Activated naive CD8-positive, alpha-beta T cell treated with anti-CD3 and anti-CD28 coated beads, Interleukin-2, amount 50 U/mL, for 24 hours (primary cell): ENCODE results near the gene CXCL5.

Experiments used
- ATAC-seq: fragments of 150-1000 bp; cut with Tn5 transposase; one replicate; pipeline ENCODE4 v1.10.0; 2021
- DNase-seq: peaks from one replicate; pipeline ENCODE4 v3.0.0; 2021
- H3K27ac Mint-ChIP-seq: one replicate; pipeline ENCODE4 v1.8.0; 2021; ENCODE audit warnings: mild to moderate bottlenecking, mixed read lengths
- H3K27me3 Mint-ChIP-seq: one replicate; pipeline ENCODE4 v1.8.0; 2021; ENCODE audit warnings: mixed read lengths
- H3K36me3 Mint-ChIP-seq: one replicate; pipeline ENCODE4 v1.8.0; 2021; ENCODE audit warnings: low read depth, mixed read lengths
- H3K4me1 Mint-ChIP-seq: one replicate; pipeline ENCODE4 v1.8.0; 2021; ENCODE audit warnings: mixed read lengths
- H3K4me3 Mint-ChIP-seq: one replicate; pipeline ENCODE4 v1.8.0; 2021; ENCODE audit warnings: mild to moderate bottlenecking, moderate library complexity, mixed read lengths
- H3K9me3 Mint-ChIP-seq: one replicate; pipeline ENCODE4 v1.8.0; 2021; ENCODE audit warnings: mixed read lengths

The CXCL5 gene

GRCh38 chr4:74030285-74030684, 31.8 kb upstream of the CXCL5 start:
- peaks cover 8% of the 10 kb centered on the region for H3K9me3 Mint-ChIP-seq
- no peaks in the 10 kb centered on the region for H3K27me3 Mint-ChIP-seq
- no peaks in the 10 kb centered on the region for H3K4me1 Mint-ChIP-seq
- no peak for DNase-seq
- no peaks in the 10 kb centered on the region for H3K36me3 Mint-ChIP-seq
- no peak for ATAC-seq
- H3K4me3 Mint-ChIP-seq = no peak overlapping the region
- no peak overlapping the region for H3K27ac Mint-ChIP-seq

GRCh38 chr4:74028504-74028903, 30.0 kb upstream of the CXCL5 start:
- H3K36me3 Mint-ChIP-seq = no peaks in the 10 kb centered on the region
- no peak overlapping the region for H3K4me3 Mint-ChIP-seq
- H3K27ac Mint-ChIP-seq = no peak overlapping the region
- DNase-seq = no peak
- peaks cover 8% of the 10 kb centered on the region for H3K9me3 Mint-ChIP-seq
- no peak for ATAC-seq
- H3K4me1 Mint-ChIP-seq = no peaks in the 10 kb centered on the region
- H3K27me3 Mint-ChIP-seq = no peaks in the 10 kb centered on the region

GRCh38 chr4:74023709-74024108, 25.2 kb upstream of the CXCL5 start:
- ATAC-seq (no peak), DNase-seq (no peak)
- peaks cover 2% of the 10 kb centered on the region for H3K4me1 Mint-ChIP-seq
- H3K36me3 Mint-ChIP-seq = no peaks in the 10 kb centered on the region
- H3K27me3 Mint-ChIP-seq = no peaks in the 10 kb centered on the region
- H3K27ac Mint-ChIP-seq = no peak overlapping the region
- peaks cover 8% of the 10 kb centered on the region for H3K9me3 Mint-ChIP-seq
- H3K4me3 Mint-ChIP-seq = no peak overlapping the region

GRCh38 chr4:74021601-74022000, 23.1 kb upstream of the CXCL5 start:
- Mint-ChIP-seq H3K27me3 (peaks cover 2% of the 10 kb centered on the region), H3K27ac (no peak overlapping the region), H3K4me3 (no peak overlapping the region), H3K9me3 (peaks cover 5% of the 10 kb centered on the region), H3K36me3 (no peaks in the 10 kb centered on the region), H3K4me1 (peaks cover 6% of the 10 kb centered on the region)
- ATAC-seq (no peak), DNase-seq (no peak)

GRCh38 chr4:74018771-74019170, 20.3 kb upstream of the CXCL5 start:
- H3K27ac Mint-ChIP-seq = peak overlapping the region; percentile 12
- DNase-seq = no peak
- H3K36me3 Mint-ChIP-seq = no peaks in the 10 kb centered on the region
- H3K4me3 Mint-ChIP-seq = no peak overlapping the region
- ATAC-seq = no peak
- peaks cover 20% of the 10 kb centered on the region for H3K4me1 Mint-ChIP-seq
- H3K27me3 Mint-ChIP-seq = peaks cover 2% of the 10 kb centered on the region
- no peaks in the 10 kb centered on the region for H3K9me3 Mint-ChIP-seq

- H3K36me3 Mint-ChIP-seq = no peaks in the 10 kb centered on the region
- peaks cover 20% of the 10 kb centered on the region for H3K4me1 Mint-ChIP-seq
- no peak overlapping the region for H3K27ac Mint-ChIP-seq
- H3K9me3 Mint-ChIP-seq = no peaks in the 10 kb centered on the region
- no peak overlapping the region for H3K4me3 Mint-ChIP-seq
- H3K27me3 Mint-ChIP-seq = peaks cover 2% of the 10 kb centered on the region
- ATAC-seq = no peak
- DNase-seq = no peak
Measured at GRCh38 chr4:74018116-74018515, 19.6 kb upstream of the CXCL5 start.

- Mint-ChIP-seq H3K27ac (peak overlapping the region; percentile 9), H3K27me3 (peaks cover 2% of the 10 kb centered on the region), H3K4me3 (no peak overlapping the region), H3K36me3 (no peaks in the 10 kb centered on the region), H3K4me1 (peaks cover 20% of the 10 kb centered on the region), H3K9me3 (no peaks in the 10 kb centered on the region)
- ATAC-seq (peak; percentile 69), DNase-seq (no peak)
Measured at GRCh38 chr4:74016068-74016467, 17.6 kb upstream of the CXCL5 start.

- DNase-seq = no peak
- no peaks in the 10 kb centered on the region for H3K9me3 Mint-ChIP-seq
- peaks cover 20% of the 10 kb centered on the region for H3K4me1 Mint-ChIP-seq
- peaks cover 2% of the 10 kb centered on the region for H3K27me3 Mint-ChIP-seq
- no peak for ATAC-seq
- no peak overlapping the region for H3K4me3 Mint-ChIP-seq
- no peaks in the 10 kb centered on the region for H3K36me3 Mint-ChIP-seq
- H3K27ac Mint-ChIP-seq = no peak overlapping the region
Measured at GRCh38 chr4:74015126-74015780, 16.8 kb upstream of the CXCL5 start.

GRCh38 chr4:74014332-74014731, 15.9 kb upstream of the CXCL5 start:
- Mint-ChIP-seq H3K27me3 (peaks cover 2% of the 10 kb centered on the region), H3K4me3 (no peak overlapping the region), H3K4me1 (peaks cover 20% of the 10 kb centered on the region), H3K27ac (no peak overlapping the region), H3K9me3 (no peaks in the 10 kb centered on the region), H3K36me3 (no peaks in the 10 kb centered on the region)
- DNase-seq (no peak), ATAC-seq (no peak)

GRCh38 chr4:74013264-74013663, 14.8 kb upstream of the CXCL5 start:
- no peaks in the 10 kb centered on the region for H3K9me3 Mint-ChIP-seq
- peaks cover 2% of the 10 kb centered on the region for H3K27me3 Mint-ChIP-seq
- no peaks in the 10 kb centered on the region for H3K36me3 Mint-ChIP-seq
- H3K27ac Mint-ChIP-seq = no peak overlapping the region
- DNase-seq (no peak), ATAC-seq (no peak)
- H3K4me3 Mint-ChIP-seq = no peak overlapping the region
- H3K4me1 Mint-ChIP-seq = peaks cover 16% of the 10 kb centered on the region

GRCh38 chr4:74012130-74012529, 13.7 kb upstream of the CXCL5 start:
- ATAC-seq (no peak), DNase-seq (no peak)
- peaks cover 16% of the 10 kb centered on the region for H3K4me1 Mint-ChIP-seq
- no peaks in the 10 kb centered on the region for H3K9me3 Mint-ChIP-seq
- H3K4me3 Mint-ChIP-seq = no peak overlapping the region
- peaks cover 2% of the 10 kb centered on the region for H3K27me3 Mint-ChIP-seq
- H3K27ac Mint-ChIP-seq = no peak overlapping the region
- no peaks in the 10 kb centered on the region for H3K36me3 Mint-ChIP-seq

- H3K9me3 Mint-ChIP-seq = no peaks in the 10 kb centered on the region
- DNase-seq = no peak
- no peaks in the 10 kb centered on the region for H3K4me1 Mint-ChIP-seq
- no peak for ATAC-seq
- no peaks in the 10 kb centered on the region for H3K36me3 Mint-ChIP-seq
- no peak overlapping the region for H3K4me3 Mint-ChIP-seq
- no peaks in the 10 kb centered on the region for H3K27me3 Mint-ChIP-seq
- H3K27ac Mint-ChIP-seq = no peak overlapping the region
Measured at GRCh38 chr4:74009307-74009706, 10.8 kb upstream of the CXCL5 start.

- DNase-seq (no peak), ATAC-seq (no peak)
- Mint-ChIP-seq H3K4me1 (no peaks in the 10 kb centered on the region), H3K9me3 (no peaks in the 10 kb centered on the region), H3K27ac (no peak overlapping the region), H3K27me3 (peaks cover 1% of the 10 kb centered on the region), H3K4me3 (no peak overlapping the region), H3K36me3 (no peaks in the 10 kb centered on the region)
Measured at GRCh38 chr4:74006009-74006476, 7.6 kb upstream of the CXCL5 start.

GRCh38 chr4:74005528-74005927, 7.1 kb upstream of the CXCL5 start:
- ATAC-seq = no peak
- Mint-ChIP-seq H3K4me1 (no peaks in the 10 kb centered on the region), H3K9me3 (no peaks in the 10 kb centered on the region), H3K27ac (no peak overlapping the region), H3K36me3 (no peaks in the 10 kb centered on the region), H3K27me3 (peaks cover 1% of the 10 kb centered on the region), H3K4me3 (no peak overlapping the region)
- no peak for DNase-seq

GRCh38 chr4:74004668-74005067, 6.2 kb upstream of the CXCL5 start:
- Mint-ChIP-seq H3K36me3 (no peaks in the 10 kb centered on the region), H3K27ac (no peak overlapping the region), H3K9me3 (no peaks in the 10 kb centered on the region), H3K4me3 (no peak overlapping the region), H3K4me1 (no peaks in the 10 kb centered on the region), H3K27me3 (peaks cover 1% of the 10 kb centered on the region)
- DNase-seq (no peak), ATAC-seq (no peak)

- Mint-ChIP-seq H3K9me3 (no peaks in the 10 kb centered on the region), H3K36me3 (no peaks in the 10 kb centered on the region), H3K4me1 (no peaks in the 10 kb centered on the region), H3K27ac (no peak overlapping the region), H3K27me3 (peaks cover 8% of the 10 kb centered on the region), H3K4me3 (no peak overlapping the region)
- no peak for DNase-seq
- ATAC-seq = no peak
Measured at GRCh38 chr4:74000301-74000700, 1.8 kb upstream of the CXCL5 start.
